DOHH2 (cell line): Measurements from ENCODE around the gene GMPR2.

Experiments
- H3F3A ChIP-seq: fragments of 200-600 bp; sonication (generic), shearing (Covaris generic); 2 replicates; pipeline ENCODE4 v1.6.0; 2016; ENCODE audit warnings: antibody characterized with exemption, mild to moderate bottlenecking; ENCODE audit not compliant: control insufficient read depth, insufficient read depth
- H3K27ac ChIP-seq: fragments of 200-600 bp; sonication (generic); 2 replicates; pipeline ENCODE4 v1.5.1; 2014; ENCODE audit warnings: low read depth, mild to moderate bottlenecking, low read length, moderate library complexity
- H3K27me3 ChIP-seq: fragments of 200-600 bp; sonication (generic); 2 replicates; pipeline ENCODE4 v1.6.1; 2014; ENCODE audit warnings: mild to moderate bottlenecking, low read length, mixed read lengths; ENCODE audit not compliant: control insufficient read depth
- H3K36me3 ChIP-seq: fragments of 200-600 bp; sonication (generic); 2 replicates; pipeline ENCODE4 v1.6.1; 2014; ENCODE audit warnings: mild to moderate bottlenecking, low read length, moderate library complexity, mixed read lengths; ENCODE audit not compliant: control insufficient read depth
- H3K4me1 ChIP-seq: fragments of 200-600 bp; sonication (generic); 2 replicates; pipeline ENCODE4 v1.6.1; 2014; ENCODE audit warnings: mild to moderate bottlenecking, low read length, mixed read lengths; ENCODE audit not compliant: control insufficient read depth
- H3K4me2 ChIP-seq: fragments of 200-600 bp; sonication (generic); 2 replicates; pipeline ENCODE4 v1.6.0; 2014; ENCODE audit warnings: mild to moderate bottlenecking, low read length, moderate library complexity
- H3K4me3 ChIP-seq: fragments of 200-600 bp; sonication (generic); 2 replicates; pipeline ENCODE4 v1.5.1; 2014; ENCODE audit warnings: mild to moderate bottlenecking, low read length, mixed read lengths
- H3K79me2 ChIP-seq: fragments of 200-600 bp; sonication (generic); 2 replicates; pipeline ENCODE4 v1.6.1; 2014; ENCODE audit warnings: mild to moderate bottlenecking, low read length, mixed read lengths; ENCODE audit not compliant: control insufficient read depth
- H3K9me2 ChIP-seq: fragments of 200-600 bp; sonication (generic); replicated peaks from 2 replicates; pipeline ENCODE4 v1.6.1; 2014; ENCODE audit warnings: mild to moderate bottlenecking, low read length, mixed read lengths; ENCODE audit not compliant: control insufficient read depth
- H3K9me3 ChIP-seq: fragments of 200-600 bp; sonication (generic); 2 replicates; pipeline ENCODE4 v1.6.1; 2014; ENCODE audit warnings: antibody characterized with exemption, low read length, mixed read lengths; ENCODE audit not compliant: control insufficient read depth, insufficient read depth
- H4K20me1 ChIP-seq: fragments of 200-600 bp; sonication (generic); 2 replicates; pipeline ENCODE4 v1.6.0; 2014; ENCODE audit warnings: low read depth, mild to moderate bottlenecking, antibody characterized with exemption, low read length, moderate library complexity; ENCODE audit not compliant: control insufficient read depth, insufficient read depth
- EZH2phosphoT487 ChIP-seq: fragments of 200-600 bp; sonication (generic); IDR thresholded peaks from 2 replicates; pipeline ENCODE4 v1.6.1; 2017; ENCODE audit warnings: borderline replicate concordance, mild to moderate bottlenecking, antibody characterized with exemption, low read length, moderate library complexity, mixed read lengths
- TF ChIP-seq, protein P1 (sequence below): fragments of 200-600 bp; sonication (generic); IDR thresholded peaks from one replicate; pipeline ENCODE4 v1.5.1; 2014; ENCODE audit warnings: antibody characterized with exemption, mild to moderate bottlenecking, low read depth, low read length; ENCODE audit not compliant: poor library complexity, severe bottlenecking

Gene GMPR2

DNA sequence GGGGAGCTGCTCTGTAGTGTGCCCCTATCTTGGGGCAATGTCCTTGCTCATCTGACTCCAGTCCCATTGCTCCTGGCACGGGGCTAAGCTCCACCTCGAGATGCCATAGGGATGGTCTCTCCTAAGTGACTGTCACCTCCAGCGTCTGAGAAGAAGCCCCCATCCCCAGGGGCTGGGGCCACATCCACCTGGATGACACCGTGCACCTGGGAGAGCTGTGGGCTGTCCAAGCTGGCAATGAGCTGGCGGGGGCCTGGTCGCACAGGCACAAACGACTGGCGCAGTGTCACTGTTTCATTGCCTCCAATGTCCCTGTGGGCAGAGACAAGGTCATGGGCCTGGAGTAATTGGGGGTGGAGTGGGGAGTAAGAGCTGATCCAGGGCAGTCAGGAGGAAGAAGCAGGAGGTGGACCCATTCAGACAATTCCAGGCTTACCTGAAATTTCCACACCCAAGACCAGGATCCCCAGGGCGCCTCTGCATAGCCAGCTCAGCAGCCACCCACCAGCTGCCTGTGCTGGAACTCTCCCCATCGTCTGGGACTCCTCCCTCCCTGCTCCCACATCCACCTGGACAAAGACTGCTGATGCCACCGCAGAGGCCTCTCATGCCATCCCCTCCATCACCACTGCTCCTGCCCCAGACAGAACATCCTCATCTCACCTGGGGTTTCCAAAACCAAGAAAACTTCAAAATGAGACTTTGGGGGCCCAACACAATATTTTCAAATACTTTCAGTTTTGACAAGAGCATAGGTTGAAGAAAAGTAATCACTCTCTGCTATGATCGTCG is 16.7 kb downstream of the GMPR2 start:
- H3K4me1 ChIP-seq = no peaks in the 10 kb centered on the region
- H4K20me1 ChIP-seq = no peaks in the 10 kb centered on the region
- H3K9me3 ChIP-seq = no peaks in the 10 kb centered on the region
- H3K4me3 ChIP-seq = no peak overlapping the region
- no peak overlapping the region for H3K27ac ChIP-seq
- no peak overlapping the region for H3K4me2 ChIP-seq
- H3K36me3 ChIP-seq = no peaks in the 10 kb centered on the region
- no peaks in the 10 kb centered on the region for H3K27me3 ChIP-seq
- TF ChIP-seq, protein P1, sequence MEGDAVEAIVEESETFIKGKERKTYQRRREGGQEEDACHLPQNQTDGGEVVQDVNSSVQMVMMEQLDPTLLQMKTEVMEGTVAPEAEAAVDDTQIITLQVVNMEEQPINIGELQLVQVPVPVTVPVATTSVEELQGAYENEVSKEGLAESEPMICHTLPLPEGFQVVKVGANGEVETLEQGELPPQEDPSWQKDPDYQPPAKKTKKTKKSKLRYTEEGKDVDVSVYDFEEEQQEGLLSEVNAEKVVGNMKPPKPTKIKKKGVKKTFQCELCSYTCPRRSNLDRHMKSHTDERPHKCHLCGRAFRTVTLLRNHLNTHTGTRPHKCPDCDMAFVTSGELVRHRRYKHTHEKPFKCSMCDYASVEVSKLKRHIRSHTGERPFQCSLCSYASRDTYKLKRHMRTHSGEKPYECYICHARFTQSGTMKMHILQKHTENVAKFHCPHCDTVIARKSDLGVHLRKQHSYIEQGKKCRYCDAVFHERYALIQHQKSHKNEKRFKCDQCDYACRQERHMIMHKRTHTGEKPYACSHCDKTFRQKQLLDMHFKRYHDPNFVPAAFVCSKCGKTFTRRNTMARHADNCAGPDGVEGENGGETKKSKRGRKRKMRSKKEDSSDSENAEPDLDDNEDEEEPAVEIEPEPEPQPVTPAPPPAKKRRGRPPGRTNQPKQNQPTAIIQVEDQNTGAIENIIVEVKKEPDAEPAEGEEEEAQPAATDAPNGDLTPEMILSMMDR = no peak
- TF ChIP-seq EZH2phosphoT487 = no peak
- H3K79me2 ChIP-seq = no peaks in the 10 kb centered on the region
- no peaks in the 10 kb centered on the region for H3K9me2 ChIP-seq
- H3F3A ChIP-seq = no peaks in the 10 kb centered on the region

DNA sequence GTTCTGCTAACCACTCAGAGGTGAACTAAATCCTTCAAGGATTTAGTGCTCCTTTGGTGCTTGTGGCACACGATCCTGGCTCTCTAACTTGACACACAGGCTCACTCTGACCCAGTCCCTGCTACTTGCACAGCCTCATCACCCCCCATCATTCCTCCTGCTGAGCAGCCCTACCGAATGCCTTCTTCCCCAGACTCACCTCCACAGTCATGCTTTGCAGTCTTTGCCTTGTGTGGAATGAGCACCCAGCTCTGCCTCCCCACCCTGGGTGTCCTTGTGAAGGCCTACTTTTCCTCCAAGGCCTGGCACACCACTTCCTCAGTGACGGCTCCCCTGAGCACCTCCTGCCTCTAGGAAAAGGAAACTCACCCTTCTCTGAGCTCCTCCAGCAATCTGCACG is 17.6 kb downstream of the GMPR2 start:
- Histone ChIP-seq H3K36me3 (no peaks in the 10 kb centered on the region), H3K9me2 (no peaks in the 10 kb centered on the region), H3K27me3 (no peaks in the 10 kb centered on the region), H3F3A (no peaks in the 10 kb centered on the region), H3K4me3 (no peak overlapping the region), H3K9me3 (no peaks in the 10 kb centered on the region), H3K79me2 (no peaks in the 10 kb centered on the region), H3K4me1 (no peaks in the 10 kb centered on the region), H3K27ac (no peak overlapping the region), H4K20me1 (no peaks in the 10 kb centered on the region), H3K4me2 (no peak overlapping the region)
- TF ChIP-seq, protein P1 = no peak
- TF ChIP-seq EZH2phosphoT487 = no peak

GRCh38 chr14:24251880-24252288 is 19.2 kb downstream of the GMPR2 start:
- Histone ChIP-seq H4K20me1 (no peaks in the 10 kb centered on the region), H3K4me2 (no peak overlapping the region), H3K9me2 (no peaks in the 10 kb centered on the region), H3K79me2 (no peaks in the 10 kb centered on the region), H3K4me1 (no peaks in the 10 kb centered on the region), H3K4me3 (no peak overlapping the region), H3K27ac (no peak overlapping the region), H3K27me3 (no peaks in the 10 kb centered on the region), H3K36me3 (no peaks in the 10 kb centered on the region), H3F3A (no peaks in the 10 kb centered on the region), H3K9me3 (no peaks in the 10 kb centered on the region)
- TF ChIP-seq EZH2phosphoT487 = no peak
- TF ChIP-seq, protein P1 = no peak
